Esophagus muscularis mucosa (tissue), 4 donors: Measurements from ENCODE around the gene MARCHF11. TPM values are rescaled to one million over a fixed set of nuclear protein-coding genes. Genes with fewer than 3 reads are reported as not detected.

Experiments
- DNase-seq: peaks from one replicate; pipeline ENCODE4 v3.0.0-alpha.2; 2017; ENCODE audit errors: extremely low spot score
- H3K27ac ChIP-seq, 4 donors: fragments of 200-600 bp; sonication (generic); replicated peaks in 1 of 4; 1 replicate in 3 of 4; 2 replicates in 1 of 4; pipeline ENCODE4 v1.5.1; 2016 to 2019; ENCODE audit warnings: mild to moderate bottlenecking in 1 of 4
- H3K27me3 ChIP-seq, 4 donors: fragments of 200-600 bp; sonication (generic); one replicate each; pipeline versions ENCODE4 v1.5.1 to v1.6.0; 2016 to 2019
- H3K36me3 ChIP-seq, 4 donors: fragments of 200-600 bp; sonication (generic); one replicate each; pipeline ENCODE4 v1.5.1; 2016 to 2019
- H3K4me1 ChIP-seq, 4 donors: fragments of 200-600 bp; sonication (generic); one replicate each; pipeline ENCODE4 v1.5.1; 2016 to 2019
- H3K4me3 ChIP-seq, 4 donors: fragments of 200-600 bp; sonication (generic); 1 replicate in 2 of 4; 2 replicates in 2 of 4; pipeline ENCODE4 v1.5.1; 2016 to 2019; ENCODE audit warnings: mild to moderate bottlenecking in 4 of 4, moderate library complexity in 1 of 4
- H3K9me3 ChIP-seq, 4 donors: fragments of 200-600 bp; sonication (generic); 1 replicate in 3 of 4; 2 replicates in 1 of 4; pipeline ENCODE4 v1.5.1; 2016 to 2019
- EP300 ChIP-seq: sonication (generic); formaldehyde crosslinking; IDR thresholded peaks from one replicate; pipeline ENCODE4 v1.6.1; 2017; ENCODE audit warnings: antibody characterized with exemption
- POLR2A ChIP-seq: fragments of 450-650 bp; IDR thresholded peaks from one replicate; pipeline ENCODE4 v1.6.1; 2017; ENCODE audit warnings: antibody characterized with exemption, moderate library complexity, mild to moderate bottlenecking, low read depth
- POLR2AphosphoS5 ChIP-seq, 2 donors: sonication (generic); formaldehyde crosslinking; IDR thresholded peaks; one replicate each; pipeline ENCODE4 v1.6.1; 2017; ENCODE audit warnings: antibody characterized with exemption in 2 of 2
- WGBS: methylation state at CpG from one replicate; pipeline ENCODE4 v1.1.5; 2018; 5-methylcytosine and 5-hydroxymethylcytosine counted together
- intact Hi-C: fragments of 100-400 bp; cut with DNase I; formaldehyde crosslinking; loops from one replicate; pipeline ENCODE4 v1.15.1; 2023
- total RNA-seq, 4 donors: library from RNA; depleted of rRNA; stranded (reverse); fragments of >200 nt; gene quantifications; one replicate each; pipeline versions ENCODE4 v1.1.0 to v1.2.1, GENCODE V29; 2016
- TF ChIP-seq, protein P1 (sequence below), 3 experiments: fragments of 200-600 bp in 2 of 3; fragments of 450-650 bp in 1 of 3; sonication (generic) in 2 of 3; IDR thresholded peaks; one replicate each; pipeline ENCODE4 v1.5.1; 2017 to 2019; ENCODE audit warnings: antibody characterized with exemption in 3 of 3, mild to moderate bottlenecking in 2 of 3, moderate library complexity in 1 of 3

Gene MARCHF11
- total RNA-seq, 4 donors from 2014 or later = 0.42 TPM; not detected in 3

DNA sequence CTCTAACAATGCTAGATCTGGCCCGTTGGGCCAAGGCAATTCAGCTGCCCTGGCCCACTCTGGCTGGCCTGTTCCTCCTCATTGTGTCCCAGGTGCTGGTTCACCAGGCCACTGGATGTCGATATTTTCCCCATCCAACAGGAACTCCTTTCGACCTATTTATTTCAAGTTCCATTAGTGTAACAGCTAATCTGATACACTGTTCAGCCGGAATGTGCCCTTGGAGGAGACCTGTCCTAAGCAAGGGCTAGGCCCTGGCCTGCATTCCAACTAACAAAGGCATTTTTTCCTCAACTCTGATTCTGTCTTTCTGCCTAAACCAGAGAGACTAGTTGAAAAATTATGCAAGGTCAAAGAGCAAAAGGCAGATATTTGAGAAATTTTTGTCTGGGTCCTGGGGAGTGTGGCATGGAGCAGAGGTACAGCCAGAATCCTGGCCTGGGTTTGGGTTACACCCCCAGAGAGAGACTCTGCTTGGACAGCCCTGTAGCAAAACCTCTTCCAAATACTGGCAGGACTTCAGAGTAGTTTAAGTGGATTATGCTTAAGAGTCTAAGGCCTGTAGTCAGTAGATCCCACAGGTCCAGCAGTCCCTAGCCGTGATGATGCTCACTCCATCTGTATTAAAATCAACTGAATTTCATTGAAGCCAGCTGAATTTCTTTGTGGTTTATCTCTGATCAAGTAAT, 36.1 kb downstream of the MARCHF11 start:
- no peak overlapping the region for H3K27ac ChIP-seq
- no peak overlapping the region for H3K4me3 ChIP-seq
- H3K27me3 ChIP-seq = no peaks in the 10 kb centered on the region
- 75% methylated on average over 5 of the region's 5 CpGs for WGBS
- intact Hi-C loops = no loop called here
- peaks cover 0 to 3% (median 0%) of the 10 kb centered on the region in 4 donors for H3K4me1 ChIP-seq
- DNase-seq = no peak
- peaks cover 0 to 5% (median under 1%) of the 10 kb centered on the region in 4 donors for H3K9me3 ChIP-seq
- H3K36me3 ChIP-seq = no peaks in the 10 kb centered on the region
- TF ChIP-seq, protein P1, sequence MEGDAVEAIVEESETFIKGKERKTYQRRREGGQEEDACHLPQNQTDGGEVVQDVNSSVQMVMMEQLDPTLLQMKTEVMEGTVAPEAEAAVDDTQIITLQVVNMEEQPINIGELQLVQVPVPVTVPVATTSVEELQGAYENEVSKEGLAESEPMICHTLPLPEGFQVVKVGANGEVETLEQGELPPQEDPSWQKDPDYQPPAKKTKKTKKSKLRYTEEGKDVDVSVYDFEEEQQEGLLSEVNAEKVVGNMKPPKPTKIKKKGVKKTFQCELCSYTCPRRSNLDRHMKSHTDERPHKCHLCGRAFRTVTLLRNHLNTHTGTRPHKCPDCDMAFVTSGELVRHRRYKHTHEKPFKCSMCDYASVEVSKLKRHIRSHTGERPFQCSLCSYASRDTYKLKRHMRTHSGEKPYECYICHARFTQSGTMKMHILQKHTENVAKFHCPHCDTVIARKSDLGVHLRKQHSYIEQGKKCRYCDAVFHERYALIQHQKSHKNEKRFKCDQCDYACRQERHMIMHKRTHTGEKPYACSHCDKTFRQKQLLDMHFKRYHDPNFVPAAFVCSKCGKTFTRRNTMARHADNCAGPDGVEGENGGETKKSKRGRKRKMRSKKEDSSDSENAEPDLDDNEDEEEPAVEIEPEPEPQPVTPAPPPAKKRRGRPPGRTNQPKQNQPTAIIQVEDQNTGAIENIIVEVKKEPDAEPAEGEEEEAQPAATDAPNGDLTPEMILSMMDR (IDR thresholded peaks at IDR 0.05) = no peak
- TF ChIP-seq POLR2AphosphoS5 (IDR thresholded peaks at IDR 0.05) (no peak), POLR2A (no peak), EP300 (no peak)

- TF ChIP-seq EP300 (no peak), POLR2AphosphoS5 (IDR thresholded peaks at IDR 0.05) (no peak), POLR2A (no peak)
- TF ChIP-seq, protein P1 (IDR thresholded peaks at IDR 0.05) = no peak
- H3K4me1 ChIP-seq = peaks cover 0 to 3% (median 0%) of the 10 kb centered on the region in 4 donors
- H3K36me3 ChIP-seq = no peaks in the 10 kb centered on the region
- no peak overlapping the region for H3K4me3 ChIP-seq
- no peaks in the 10 kb centered on the region for H3K27me3 ChIP-seq
- intact Hi-C loops = no loop called here
- peaks cover 0 to 10% (median 5%) of the 10 kb centered on the region in 4 donors for H3K9me3 ChIP-seq
- DNase-seq = no peak
- no peak overlapping the region for H3K27ac ChIP-seq
- 79% methylated on average over 4 of the region's 4 CpGs for WGBS
Observed at GRCh38 chr5:16140944-16141343, 38.6 kb downstream of the MARCHF11 start.

- no peaks in the 10 kb centered on the region for H3K36me3 ChIP-seq
Observed at GRCh38 chr5:16140417-16140816, 39.2 kb downstream of the MARCHF11 start.

GRCh38 chr5:16137177-16137576, 42.4 kb downstream of the MARCHF11 start:
- TF ChIP-seq POLR2AphosphoS5 (IDR thresholded peaks at IDR 0.05) (no peak), POLR2A (no peak), EP300 (no peak)
- TF ChIP-seq, protein P1 (IDR thresholded peaks at IDR 0.05) = no peak
- no peak overlapping the region for H3K4me3 ChIP-seq
- no peak overlapping the region for H3K27ac ChIP-seq
- DNase-seq = no peak
- H3K4me1 ChIP-seq = peaks cover 0 to 3% (median 0%) of the 10 kb centered on the region in 4 donors
- H3K36me3 ChIP-seq = no peaks in the 10 kb centered on the region
- no peaks in the 10 kb centered on the region for H3K27me3 ChIP-seq
- intact Hi-C loops = no loop called here
- H3K9me3 ChIP-seq = peaks cover 0 to 15% (median 5%) of the 10 kb centered on the region in 4 donors

More at GRCh38 chr5:16140417-16140816, 39.2 kb downstream of the MARCHF11 start:
- peaks cover 0 to 3% (median 0%) of the 10 kb centered on the region in 4 donors for H3K4me1 ChIP-seq
- DNase-seq = no peak
- no peak overlapping the region for H3K27ac ChIP-seq
- no peak overlapping the region for H3K4me3 ChIP-seq
- 67% methylated on average over 3 of the region's 3 CpGs for WGBS
- H3K27me3 ChIP-seq = no peaks in the 10 kb centered on the region
- TF ChIP-seq, protein P1 (IDR thresholded peaks at IDR 0.05) = no peak
- no peak for TF ChIP-seq POLR2AphosphoS5 (IDR thresholded peaks at IDR 0.05)
- TF ChIP-seq EP300 = no peak
- no peak for TF ChIP-seq POLR2A
- H3K9me3 ChIP-seq = peaks cover 0 to 10% (median 5%) of the 10 kb centered on the region in 4 donors
- intact Hi-C loops = no loop called here
